ENCODE results near the gene ADCY7. TPM values are rescaled to one million over a fixed set of nuclear protein-coding genes. Genes with fewer than 3 reads are reported as not detected.

ADCY7 gene
- total RNA-seq, 1 experiment from 2014 or later = 5.5 TPM

GRCh38 chr16:50323335-50324011 lies 57.1 kb downstream of the ADCY7 start:
- no peaks in the 10 kb centered on the region for H3K27me3 ChIP-seq (replicated peaks; ENCODE audit: insufficient read depth, low read depth, low read length, poor library complexity)
- ChIA-PET CTCF (no interaction called here), POLR2A (ENCODE audit: low non-redundant PET) (no interaction called here)
- no peak overlapping the region for H3K27ac ChIP-seq (ENCODE audit: low read depth, low read length, poor library complexity, severe bottlenecking)
- no peaks in the 10 kb centered on the region for H3K9me3 ChIP-seq (ENCODE audit: low read depth, low read length, poor library complexity, severe bottlenecking)
- no peak for TF ChIP-seq EZH2 (IDR thresholded peaks at IDR 0.05; ENCODE audit: borderline replicate concordance, low read depth, low read length, poor library complexity, severe bottlenecking)
- peak; percentile 39 for TF ChIP-seq CTCF (conservative IDR thresholded peaks at IDR 0.05; ENCODE audit: low read depth, low read length)
- H3K36me3 ChIP-seq (ENCODE audit: insufficient read depth, low read length, poor library complexity, severe bottlenecking) = peaks cover 70% of the 10 kb centered on the region
- no peak overlapping the region for H3K4me3 ChIP-seq (ENCODE audit: low read depth, low read length, poor library complexity, severe bottlenecking)
- H3K4me1 ChIP-seq (ENCODE audit: insufficient read depth, low read length, poor library complexity, severe bottlenecking) = no peaks in the 10 kb centered on the region
- intact Hi-C loops (cut with micrococcal nuclease; ENCODE audit: unreplicated experiment) = no loop called here
- DNase-seq (ENCODE audit: low spot score) = peak; percentile 58
- BruUV-seq (replicated peaks) = no TSS peak

GRCh38 chr16:50324345-50324744 lies 58.0 kb downstream of the ADCY7 start:
- POLR2A ChIA-PET (ENCODE audit: low non-redundant PET) = no interaction called here
- Histone ChIP-seq H3K27ac (ENCODE audit: low read depth, low read length, poor library complexity, severe bottlenecking) (no peak overlapping the region), H3K4me3 (ENCODE audit: low read depth, low read length, poor library complexity, severe bottlenecking) (no peak overlapping the region), H3K9me3 (ENCODE audit: low read depth, low read length, poor library complexity, severe bottlenecking) (no peaks in the 10 kb centered on the region), H3K36me3 (ENCODE audit: insufficient read depth, low read length, poor library complexity, severe bottlenecking) (peaks cover 70% of the 10 kb centered on the region), H3K4me1 (ENCODE audit: insufficient read depth, low read length, poor library complexity, severe bottlenecking) (no peaks in the 10 kb centered on the region), H3K27me3 (replicated peaks; ENCODE audit: insufficient read depth, low read depth, low read length, poor library complexity) (no peaks in the 10 kb centered on the region)
- intact Hi-C loops (cut with micrococcal nuclease; ENCODE audit: unreplicated experiment) = no loop called here
- BruUV-seq (replicated peaks) = no TSS peak
- DNase-seq (ENCODE audit: low spot score) = no peak
- TF ChIP-seq CTCF (conservative IDR thresholded peaks at IDR 0.05; ENCODE audit: low read depth, low read length) (no peak), EZH2 (IDR thresholded peaks at IDR 0.05; ENCODE audit: borderline replicate concordance, low read depth, low read length, poor library complexity, severe bottlenecking) (no peak)
- CTCF ChIA-PET = no interaction called here

GRCh38 chr16:50326264-50326663 lies 59.9 kb downstream of the ADCY7 start:
- ChIA-PET POLR2A (ENCODE audit: low non-redundant PET) (no interaction called here), CTCF (interaction anchor here (0.7 kb wide), 1 partner anchor 355 kb away, joined by 4 read pairs; the partner anchor contains the start of gene SNX20)
- no peak overlapping the region for H3K4me3 ChIP-seq (ENCODE audit: low read depth, low read length, poor library complexity, severe bottlenecking)
- no peak for TF ChIP-seq CTCF (conservative IDR thresholded peaks at IDR 0.05; ENCODE audit: low read depth, low read length)
- no peak for TF ChIP-seq EZH2 (IDR thresholded peaks at IDR 0.05; ENCODE audit: borderline replicate concordance, low read depth, low read length, poor library complexity, severe bottlenecking)
- no peaks in the 10 kb centered on the region for H3K4me1 ChIP-seq (ENCODE audit: insufficient read depth, low read length, poor library complexity, severe bottlenecking)
- BruUV-seq (replicated peaks) = no TSS peak
- H3K36me3 ChIP-seq (ENCODE audit: insufficient read depth, low read length, poor library complexity, severe bottlenecking) = peaks cover 56% of the 10 kb centered on the region
- H3K27me3 ChIP-seq (replicated peaks; ENCODE audit: insufficient read depth, low read depth, low read length, poor library complexity) = no peaks in the 10 kb centered on the region
- no peak for DNase-seq (ENCODE audit: low spot score)
- H3K27ac ChIP-seq (ENCODE audit: low read depth, low read length, poor library complexity, severe bottlenecking) = no peak overlapping the region
- intact Hi-C loops (cut with micrococcal nuclease; ENCODE audit: unreplicated experiment) = no loop called here
- no peaks in the 10 kb centered on the region for H3K9me3 ChIP-seq (ENCODE audit: low read depth, low read length, poor library complexity, severe bottlenecking)
